OCI-LY7 (cell line): ENCODE results near the gene C16orf78. TPM values are rescaled to one million over a fixed set of nuclear protein-coding genes. Genes with fewer than 3 reads are reported as not detected.

Source experiments
- BruUV-seq: library from RNA; stranded (reverse); fragments of 400-500 nt; replicated peaks from 2 replicates; lab custom pipeline; 2021; lab: Mats Ljungman, UMichigan
- CTCF ChIA-PET: fragments of 300-600 bp; sonication (Branson Sonifier 250); formaldehyde crosslinking; loops from one replicate; lab custom pipeline; 2022; ENCODE audit warnings: antibody characterized with exemption; ENCODE audit not compliant: unreplicated experiment; lab: Charles Lee
- POLR2A ChIA-PET: fragments of 300-600 bp; sonication (Branson Sonifier 250); formaldehyde crosslinking; loops from one replicate; lab custom pipeline; 2022; ENCODE audit warnings: antibody characterized with exemption; lab: Charles Lee
- DNase-seq: peaks from one replicate; pipeline ENCODE4 v3.0.0-alpha.2; 2015; ENCODE audit warnings: low spot score
- H2AFZ ChIP-seq: fragments of 200-600 bp; sonication (generic), shearing (Covaris generic); 2 replicates; pipeline ENCODE4 v1.6.1; 2014; ENCODE audit warnings: mild to moderate bottlenecking, antibody characterized with exemption, low read length, moderate library complexity
- H3K27ac ChIP-seq: fragments of 200-600 bp; sonication (generic); 2 replicates; pipeline ENCODE4 v1.5.1; 2014; ENCODE audit warnings: mixed run types, low read depth, mild to moderate bottlenecking, moderate library complexity, low read length, inconsistent platforms; ENCODE audit not compliant: poor library complexity, severe bottlenecking
- H3K36me3 ChIP-seq: fragments of 200-600 bp; sonication (generic); 2 replicates; pipeline ENCODE4 v1.6.1; 2014; ENCODE audit warnings: mild to moderate bottlenecking, antibody characterized with exemption, low read length, moderate library complexity, mixed read lengths; ENCODE audit not compliant: insufficient read depth
- H3K4me1 ChIP-seq: fragments of 200-600 bp; sonication (generic); 2 replicates; pipeline ENCODE4 v1.5.1; 2014; ENCODE audit warnings: mild to moderate bottlenecking, low read length; ENCODE audit not compliant: insufficient read depth, poor library complexity, severe bottlenecking
- H3K4me2 ChIP-seq: fragments of 200-600 bp; sonication (generic); 2 replicates; pipeline ENCODE4 v1.6.1; 2014; ENCODE audit warnings: mild to moderate bottlenecking, low read length
- H3K4me3 ChIP-seq: fragments of 200-600 bp; sonication (generic); 2 replicates; pipeline ENCODE4 v1.5.1; 2014; ENCODE audit warnings: mild to moderate bottlenecking, low read depth, low read length; ENCODE audit not compliant: poor library complexity, severe bottlenecking
- H3K79me2 ChIP-seq: fragments of 200-600 bp; sonication (generic); 2 replicates; pipeline ENCODE4 v1.6.1; 2016; ENCODE audit warnings: low read depth, mild to moderate bottlenecking, low read length, moderate library complexity, mixed read lengths; ENCODE audit not compliant: insufficient read depth
- H3K9me2 ChIP-seq: fragments of 200-600 bp; sonication (generic); 2 replicates; pipeline ENCODE4 v1.6.1; 2016; ENCODE audit warnings: mild to moderate bottlenecking, low read length, mixed read lengths; ENCODE audit not compliant: insufficient read depth
- H3K9me3 ChIP-seq: fragments of 200-600 bp; sonication (generic); 2 replicates; pipeline ENCODE4 v1.6.1; 2014; ENCODE audit warnings: mild to moderate bottlenecking, mixed run types, low read length, mixed read lengths
- H4K20me1 ChIP-seq: fragments of 200-600 bp; sonication (generic); 2 replicates; pipeline ENCODE4 v1.6.1; 2014; ENCODE audit warnings: mild to moderate bottlenecking, antibody characterized with exemption, low read length, moderate library complexity, mixed read lengths; ENCODE audit not compliant: insufficient read depth
- EZH2phosphoT487 ChIP-seq: fragments of 200-600 bp; sonication (generic); IDR thresholded peaks from 2 replicates; pipeline ENCODE4 v1.6.1; 2018; ENCODE audit warnings: low read depth, borderline replicate concordance, mild to moderate bottlenecking, mixed run types, antibody characterized with exemption, low read length, moderate library complexity, mixed read lengths
- intact Hi-C: fragments of 100-400 bp; cut with micrococcal nuclease; formaldehyde crosslinking; loops from one replicate; pipeline ENCODE4 v1.10.0; 2022; ENCODE audit not compliant: unreplicated experiment
- total RNA-seq, 2 experiments: library from RNA; depleted of rRNA in 1 of 2; stranded (reverse); fragments of >200 nt in 1 of 2; shearing (Covaris generic) in 1 of 2; gene quantifications; 2 replicates each; pipeline ENCODE4 v1.2.3, GENCODE V29; 2014 to 2022
- TF ChIP-seq, protein P1 (sequence below): fragments of 200-600 bp; sonication (generic); conservative IDR thresholded peaks from 2 replicates; pipeline ENCODE4 v1.5.1; 2014; ENCODE audit warnings: mild to moderate bottlenecking, antibody characterized with exemption, low read length, moderate library complexity, mixed read lengths

Gene C16orf78
- total RNA-seq, 2 experiments from 2014 or later = not detected

DNA sequence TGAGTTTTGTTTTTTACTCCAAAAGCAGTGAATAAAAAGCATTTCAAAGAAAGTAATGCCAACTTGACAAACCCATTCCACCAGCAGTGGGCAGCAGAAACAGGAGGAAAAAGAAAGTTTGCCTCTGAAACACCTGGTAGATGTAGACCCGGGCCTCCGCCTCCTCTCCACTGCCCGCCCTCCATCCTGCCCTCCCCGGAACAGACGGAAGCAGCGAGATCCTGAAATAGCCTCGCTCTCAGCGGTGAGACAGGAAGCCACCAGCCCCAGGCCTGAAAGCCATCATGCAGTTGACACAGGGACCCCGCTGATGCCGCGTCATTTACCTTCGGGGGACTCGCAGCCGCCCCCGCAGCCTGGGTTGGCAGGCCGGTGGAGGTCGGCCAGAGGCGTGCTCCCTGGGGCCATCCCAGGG is 67.8 kb downstream of the C16orf78 start:
- ChIA-PET POLR2A (interaction anchor here (1.0 to 1.4 kb wide), 2 partner anchors 134 to 362 kb away, joined by 3 read pairs; no protein-coding TSS in a partner anchor), CTCF (interaction anchor here (0.6 kb wide), 1 partner anchor 154 kb away, joined by 3 read pairs; no protein-coding TSS in a partner anchor)
- Histone ChIP-seq H3K4me2 (peak overlapping the region; percentile 82), H3K9me2 (no peaks in the 10 kb centered on the region), H4K20me1 (no peaks in the 10 kb centered on the region), H3K27ac (peak overlapping the region; percentile 81), H3K4me1 (peaks cover 69% of the 10 kb centered on the region), H3K36me3 (no peaks in the 10 kb centered on the region), H2AFZ (peak overlapping the region; percentile 89), H3K9me3 (no peaks in the 10 kb centered on the region), H3K4me3 (peak overlapping the region; percentile 55), H3K79me2 (no peaks in the 10 kb centered on the region)
- peak; percentile 95 for DNase-seq
- intact Hi-C loops = loop anchor here (1.0 to 10.0 kb wide), 6 partner anchors 22 to 263 kb away; no protein-coding TSS in a partner anchor
- BruUV-seq = no TSS peak
- no peak for TF ChIP-seq EZH2phosphoT487
- TF ChIP-seq, protein P1, sequence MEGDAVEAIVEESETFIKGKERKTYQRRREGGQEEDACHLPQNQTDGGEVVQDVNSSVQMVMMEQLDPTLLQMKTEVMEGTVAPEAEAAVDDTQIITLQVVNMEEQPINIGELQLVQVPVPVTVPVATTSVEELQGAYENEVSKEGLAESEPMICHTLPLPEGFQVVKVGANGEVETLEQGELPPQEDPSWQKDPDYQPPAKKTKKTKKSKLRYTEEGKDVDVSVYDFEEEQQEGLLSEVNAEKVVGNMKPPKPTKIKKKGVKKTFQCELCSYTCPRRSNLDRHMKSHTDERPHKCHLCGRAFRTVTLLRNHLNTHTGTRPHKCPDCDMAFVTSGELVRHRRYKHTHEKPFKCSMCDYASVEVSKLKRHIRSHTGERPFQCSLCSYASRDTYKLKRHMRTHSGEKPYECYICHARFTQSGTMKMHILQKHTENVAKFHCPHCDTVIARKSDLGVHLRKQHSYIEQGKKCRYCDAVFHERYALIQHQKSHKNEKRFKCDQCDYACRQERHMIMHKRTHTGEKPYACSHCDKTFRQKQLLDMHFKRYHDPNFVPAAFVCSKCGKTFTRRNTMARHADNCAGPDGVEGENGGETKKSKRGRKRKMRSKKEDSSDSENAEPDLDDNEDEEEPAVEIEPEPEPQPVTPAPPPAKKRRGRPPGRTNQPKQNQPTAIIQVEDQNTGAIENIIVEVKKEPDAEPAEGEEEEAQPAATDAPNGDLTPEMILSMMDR = peak; percentile 91

DNA sequence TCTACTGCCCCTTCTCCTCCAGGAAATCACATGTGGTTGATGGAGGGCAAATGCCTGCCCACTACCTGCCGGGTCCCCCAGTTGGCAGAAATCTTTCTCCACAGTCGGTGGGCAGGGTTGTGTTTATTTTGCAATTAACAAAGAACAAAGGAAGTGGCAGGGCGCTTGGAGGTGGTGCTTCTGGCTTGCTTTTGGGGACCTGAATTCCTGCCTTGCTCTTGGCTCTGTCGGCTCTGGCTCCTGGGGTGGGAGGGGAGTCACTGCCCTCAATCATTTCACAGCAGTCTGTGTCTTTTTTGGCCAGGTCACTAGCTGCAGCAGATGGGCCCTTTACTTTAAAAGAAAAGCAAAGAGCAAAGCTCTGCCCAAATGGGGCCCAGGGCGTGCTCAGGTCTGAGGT is 69.2 kb downstream of the C16orf78 start:
- no peak overlapping the region for H3K4me3 ChIP-seq
- BruUV-seq = no TSS peak
- H3K36me3 ChIP-seq = no peaks in the 10 kb centered on the region
- H2AFZ ChIP-seq = peak overlapping the region; percentile 75; the same call in 1 of the 2 replicates
- peak overlapping the region; percentile 81 for H3K27ac ChIP-seq
- no peak for DNase-seq
- peak overlapping the region; percentile 82 for H3K4me2 ChIP-seq
- no peaks in the 10 kb centered on the region for H3K79me2 ChIP-seq
- no peaks in the 10 kb centered on the region for H3K9me3 ChIP-seq
- peaks cover 69% of the 10 kb centered on the region for H3K4me1 ChIP-seq
- ChIA-PET POLR2A (interaction anchor here (0.6 to 1.3 kb wide), 12 partner anchors 8 to 1396 kb away, joined by 3 to 10 read pairs (median 3); no protein-coding TSS in a partner anchor), CTCF (interaction anchor here (0.6 to 1.3 kb wide), 2 partner anchors 20 to 150 kb away, joined by 3 to 4 read pairs; no protein-coding TSS in a partner anchor)
- no peaks in the 10 kb centered on the region for H3K9me2 ChIP-seq
- intact Hi-C loops = loop anchor here (5.0 to 10.0 kb wide), 2 partner anchors 134 to 262 kb away; no protein-coding TSS in a partner anchor
- TF ChIP-seq, protein P1 = no peak
- no peak for TF ChIP-seq EZH2phosphoT487
- no peaks in the 10 kb centered on the region for H4K20me1 ChIP-seq

DNA sequence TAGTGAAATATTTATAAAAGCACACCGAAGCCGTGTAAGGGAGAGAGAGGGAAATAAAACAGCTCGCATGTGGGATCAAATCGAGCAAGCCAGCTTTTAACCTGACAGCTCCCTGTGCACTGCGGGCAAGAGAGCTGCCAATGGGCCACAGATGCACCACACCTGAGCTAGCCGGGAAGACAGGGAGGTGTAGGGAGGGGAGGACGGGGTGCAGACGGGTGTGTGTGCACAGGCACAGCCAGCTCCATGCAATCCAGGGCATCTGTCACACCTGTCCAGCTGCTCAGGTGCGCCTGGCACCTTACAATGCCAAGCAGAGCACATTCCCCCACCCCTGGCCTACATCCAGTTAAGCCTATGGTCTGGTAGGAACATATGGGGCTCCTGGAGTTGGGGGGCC is 70.0 kb downstream of the C16orf78 start:
- TF ChIP-seq, protein P1 = no peak
- no peak for TF ChIP-seq EZH2phosphoT487
- no peak overlapping the region for H3K4me3 ChIP-seq
- no peak for DNase-seq
- intact Hi-C loops = loop anchor here (5.0 to 10.0 kb wide), 2 partner anchors 134 to 261 kb away; no protein-coding TSS in a partner anchor
- ChIA-PET CTCF (no interaction called here), POLR2A (interaction anchor here (0.6 to 1.4 kb wide), 4 partner anchors 11 to 71 kb away, joined by 3 to 4 read pairs (median 3); no protein-coding TSS in a partner anchor)
- H2AFZ ChIP-seq = no peak overlapping the region
- H3K9me2 ChIP-seq = no peaks in the 10 kb centered on the region
- H3K27ac ChIP-seq = no peak overlapping the region
- peaks cover 69% of the 10 kb centered on the region for H3K4me1 ChIP-seq
- H3K79me2 ChIP-seq = no peaks in the 10 kb centered on the region
- H3K4me2 ChIP-seq = no peak overlapping the region
- no TSS peak for BruUV-seq
- H3K36me3 ChIP-seq = no peaks in the 10 kb centered on the region
- no peaks in the 10 kb centered on the region for H3K9me3 ChIP-seq
- H4K20me1 ChIP-seq = no peaks in the 10 kb centered on the region
